ENCODE data around the gene ATL1.

The ATL1 gene

GRCh38 chr14:50594577-50595316 is 34.8 kb downstream of the ATL1 start:
- DNase-seq = no peak
- in situ Hi-C loops (cut with HindIII; ENCODE audit: low pct_ligation_motif_present, low pct_unique_long_range_greater_than_20kb, low sequenced_read_pairs) = no loop called here

GRCh38 chr14:50598765-50599164 is 38.8 kb downstream of the ATL1 start:
- in situ Hi-C loops (cut with HindIII; ENCODE audit: low pct_ligation_motif_present, low pct_unique_long_range_greater_than_20kb, low sequenced_read_pairs) = no loop called here
- no peak for DNase-seq

GRCh38 chr14:50599700-50600444 is 39.9 kb downstream of the ATL1 start:
- in situ Hi-C loops (cut with HindIII; ENCODE audit: low pct_ligation_motif_present, low pct_unique_long_range_greater_than_20kb, low sequenced_read_pairs) = no loop called here

GRCh38 chr14:50600849-50601248 is 40.9 kb downstream of the ATL1 start:
- DNase-seq = no peak

More at GRCh38 chr14:50599700-50600444, 39.9 kb downstream of the ATL1 start:
- peak; percentile 45 for DNase-seq

GRCh38 chr14:50601394-50601793 is 41.4 kb downstream of the ATL1 start:
- no peak for DNase-seq
- in situ Hi-C loops (cut with HindIII; ENCODE audit: low pct_ligation_motif_present, low pct_unique_long_range_greater_than_20kb, low sequenced_read_pairs) = no loop called here

More at GRCh38 chr14:50600849-50601248, 40.9 kb downstream of the ATL1 start:
- in situ Hi-C loops (cut with HindIII; ENCODE audit: low pct_ligation_motif_present, low pct_unique_long_range_greater_than_20kb, low sequenced_read_pairs) = no loop called here

DNA sequence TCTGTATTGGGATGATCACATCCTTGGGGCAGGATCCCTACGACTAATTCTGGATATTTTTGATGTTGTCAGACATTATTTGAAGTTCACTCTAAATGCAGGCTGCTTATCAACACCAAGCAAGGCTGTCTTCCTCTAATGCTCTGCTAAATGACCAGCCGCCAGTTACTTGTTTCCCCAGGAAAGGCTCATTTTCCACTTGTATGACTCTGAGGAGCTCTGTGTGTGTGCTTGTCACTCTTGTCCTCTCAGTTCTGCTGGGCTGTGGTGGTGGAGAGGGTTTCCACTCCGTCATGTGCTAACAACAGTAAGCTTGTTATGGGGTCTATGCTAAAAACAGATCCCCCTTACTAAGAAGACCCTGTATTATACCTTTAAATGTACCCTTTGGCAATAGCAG is 42.1 kb downstream of the ATL1 start:
- DNase-seq = no peak
- in situ Hi-C loops (cut with HindIII; ENCODE audit: low pct_ligation_motif_present, low pct_unique_long_range_greater_than_20kb, low sequenced_read_pairs) = no loop called here

DNA sequence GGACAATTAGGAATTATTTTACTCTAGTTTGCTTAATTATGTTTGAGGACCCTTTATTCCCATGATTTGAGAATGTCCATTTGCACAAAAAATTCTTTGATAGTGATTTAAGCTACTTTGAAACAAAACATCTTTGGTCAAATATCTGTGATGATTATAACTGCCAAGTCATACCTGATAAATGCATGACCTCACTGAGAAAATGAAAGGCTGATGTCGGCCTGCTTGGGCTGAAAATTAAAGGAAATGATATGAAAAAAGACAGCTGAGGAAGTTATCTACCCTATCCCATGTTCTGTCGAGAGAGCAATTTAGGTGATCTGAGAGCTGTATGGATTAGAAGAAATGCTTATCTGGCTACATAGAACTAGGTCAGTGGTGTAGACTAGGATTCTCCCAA is 43.6 kb downstream of the ATL1 start:
- in situ Hi-C loops (cut with HindIII; ENCODE audit: low pct_ligation_motif_present, low pct_unique_long_range_greater_than_20kb, low sequenced_read_pairs) = no loop called here
- DNase-seq = no peak

GRCh38 chr14:50605766-50606165 is 45.8 kb downstream of the ATL1 start:
- DNase-seq = no peak
- in situ Hi-C loops (cut with HindIII; ENCODE audit: low pct_ligation_motif_present, low pct_unique_long_range_greater_than_20kb, low sequenced_read_pairs) = no loop called here

DNA sequence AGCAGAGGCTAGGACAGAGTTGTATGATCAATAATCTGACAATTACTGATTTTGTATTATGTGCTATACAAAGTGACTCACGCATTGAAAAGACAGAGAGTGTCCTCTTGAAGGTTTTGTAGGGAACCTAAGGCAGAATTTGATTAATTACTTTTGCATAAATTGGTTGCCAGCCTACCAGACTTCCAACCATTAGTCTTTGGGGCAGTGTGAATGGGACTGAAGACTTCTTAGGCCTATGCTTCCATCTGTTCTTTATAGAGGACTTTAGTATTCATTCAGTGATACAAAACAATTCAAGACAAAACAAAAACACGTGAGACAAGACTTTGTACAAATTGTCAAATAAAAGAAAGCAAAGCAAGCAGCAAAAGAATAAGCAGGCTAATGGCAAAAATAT is 46.5 kb downstream of the ATL1 start:
- in situ Hi-C loops (cut with HindIII; ENCODE audit: low pct_ligation_motif_present, low pct_unique_long_range_greater_than_20kb, low sequenced_read_pairs) = no loop called here
- DNase-seq = no peak

DNA sequence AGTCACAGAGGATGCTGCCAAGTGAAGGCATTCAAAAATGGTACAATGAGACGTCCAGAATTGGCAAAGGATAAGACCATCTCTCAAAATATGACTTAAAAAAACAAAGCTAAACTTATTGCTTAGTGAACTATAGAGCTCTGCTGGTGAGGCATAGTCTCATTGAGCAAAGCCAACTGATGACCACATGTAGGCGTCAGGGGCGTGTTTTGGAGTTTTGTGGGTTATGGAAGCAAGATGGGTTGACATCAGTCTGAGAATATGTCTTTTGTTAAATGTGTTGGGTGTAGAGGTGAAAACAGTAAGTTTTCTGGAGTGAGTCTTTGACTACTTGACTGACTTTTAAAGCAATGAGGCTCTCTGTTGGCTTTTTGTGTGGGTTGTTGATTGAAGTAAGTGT is 47.2 kb downstream of the ATL1 start:
- DNase-seq = no peak
- in situ Hi-C loops (cut with HindIII; ENCODE audit: low pct_ligation_motif_present, low pct_unique_long_range_greater_than_20kb, low sequenced_read_pairs) = no loop called here

GRCh38 chr14:50607761-50608160 is 47.8 kb downstream of the ATL1 start:
- DNase-seq = no peak
- in situ Hi-C loops (cut with HindIII; ENCODE audit: low pct_ligation_motif_present, low pct_unique_long_range_greater_than_20kb, low sequenced_read_pairs) = no loop called here

GRCh38 chr14:50608302-50608851 is 48.4 kb downstream of the ATL1 start:
- in situ Hi-C loops (cut with HindIII; ENCODE audit: low pct_ligation_motif_present, low pct_unique_long_range_greater_than_20kb, low sequenced_read_pairs) = no loop called here
- no peak for DNase-seq

DNA sequence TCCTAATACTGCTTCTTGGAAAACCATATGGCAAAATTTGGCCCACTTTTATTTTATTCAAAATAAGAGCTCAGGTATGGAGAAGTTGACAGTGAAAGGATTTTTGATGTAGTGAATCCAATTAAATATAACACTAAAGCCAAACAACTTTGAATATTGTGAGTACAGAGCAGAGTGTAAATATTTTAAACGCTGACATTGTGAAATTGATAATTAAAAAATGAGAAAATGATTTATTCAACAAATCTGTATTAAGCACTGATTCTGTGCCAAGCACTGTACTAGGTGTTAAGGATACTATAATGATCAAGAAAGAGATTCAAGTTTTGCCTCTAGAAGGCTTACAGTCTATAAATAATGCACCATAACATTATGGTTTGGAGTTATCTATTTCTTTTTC is 50.5 kb downstream of the ATL1 start:
- in situ Hi-C loops (cut with HindIII; ENCODE audit: low pct_ligation_motif_present, low pct_unique_long_range_greater_than_20kb, low sequenced_read_pairs) = no loop called here
- no peak for DNase-seq

DNA sequence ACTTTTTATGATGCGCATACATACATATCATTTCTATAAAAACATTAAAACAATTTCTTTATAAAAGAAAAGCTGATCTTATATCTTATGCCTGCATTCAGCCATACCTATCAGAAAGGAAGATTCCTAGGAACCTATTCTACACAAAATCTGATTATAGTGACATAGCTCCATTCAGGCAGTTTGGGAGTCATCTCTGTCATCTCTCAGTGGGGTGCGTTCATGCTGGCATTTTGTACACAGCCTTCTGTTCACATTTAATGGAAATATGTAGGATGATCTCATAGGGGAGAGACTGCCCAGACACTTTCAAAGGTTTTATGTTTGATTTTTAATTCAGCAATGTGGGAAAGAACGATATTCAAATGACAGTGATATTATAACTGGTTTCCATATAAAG is 52.9 kb downstream of the ATL1 start:
- in situ Hi-C loops (cut with HindIII; ENCODE audit: low pct_ligation_motif_present, low pct_unique_long_range_greater_than_20kb, low sequenced_read_pairs) = no loop called here
- no peak for DNase-seq

DNA sequence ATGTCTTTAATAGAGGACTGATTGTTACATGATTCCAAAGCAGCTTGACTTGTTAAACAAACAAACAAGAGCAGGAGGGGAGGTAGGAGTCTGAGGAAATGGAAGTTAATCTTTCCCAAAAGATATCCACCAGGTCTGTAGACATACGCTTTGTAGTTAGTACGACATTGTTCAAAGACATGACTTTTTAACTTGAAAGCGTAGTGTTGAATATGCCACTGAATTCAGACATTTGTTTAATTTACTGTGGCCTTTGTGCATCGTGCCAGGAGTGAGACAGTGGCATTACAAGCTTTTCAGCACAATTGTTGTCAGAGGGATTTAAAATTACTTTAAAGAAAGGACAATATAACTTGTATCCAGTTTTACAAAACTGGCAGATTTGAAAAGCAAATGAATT is 55.1 kb downstream of the ATL1 start:
- DNase-seq = no peak
- in situ Hi-C loops (cut with HindIII; ENCODE audit: low pct_ligation_motif_present, low pct_unique_long_range_greater_than_20kb, low sequenced_read_pairs) = no loop called here

DNA sequence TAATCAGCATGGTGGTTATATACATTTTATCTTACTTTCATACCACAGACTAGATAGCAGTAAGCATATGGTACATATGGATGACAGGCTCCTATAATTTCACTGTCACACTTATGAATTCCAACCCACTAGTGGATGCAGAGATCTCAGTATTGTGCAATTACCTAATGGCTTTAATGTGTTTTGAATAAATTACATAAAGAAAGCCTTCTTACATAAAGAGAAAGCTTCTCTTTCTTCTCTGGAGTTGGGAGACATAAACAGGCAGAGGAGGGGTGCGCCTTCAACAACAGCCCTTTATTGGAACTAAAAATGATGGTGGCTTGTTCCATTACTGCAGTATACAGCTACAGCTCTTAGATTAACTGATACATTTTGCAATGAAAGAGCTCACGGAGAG is 55.6 kb downstream of the ATL1 start:
- DNase-seq = no peak
- in situ Hi-C loops (cut with HindIII; ENCODE audit: low pct_ligation_motif_present, low pct_unique_long_range_greater_than_20kb, low sequenced_read_pairs) = no loop called here

GRCh38 chr14:50616275-50616674 is 56.3 kb downstream of the ATL1 start:
- no peak for DNase-seq
- in situ Hi-C loops (cut with HindIII; ENCODE audit: low pct_ligation_motif_present, low pct_unique_long_range_greater_than_20kb, low sequenced_read_pairs) = no loop called here

DNA sequence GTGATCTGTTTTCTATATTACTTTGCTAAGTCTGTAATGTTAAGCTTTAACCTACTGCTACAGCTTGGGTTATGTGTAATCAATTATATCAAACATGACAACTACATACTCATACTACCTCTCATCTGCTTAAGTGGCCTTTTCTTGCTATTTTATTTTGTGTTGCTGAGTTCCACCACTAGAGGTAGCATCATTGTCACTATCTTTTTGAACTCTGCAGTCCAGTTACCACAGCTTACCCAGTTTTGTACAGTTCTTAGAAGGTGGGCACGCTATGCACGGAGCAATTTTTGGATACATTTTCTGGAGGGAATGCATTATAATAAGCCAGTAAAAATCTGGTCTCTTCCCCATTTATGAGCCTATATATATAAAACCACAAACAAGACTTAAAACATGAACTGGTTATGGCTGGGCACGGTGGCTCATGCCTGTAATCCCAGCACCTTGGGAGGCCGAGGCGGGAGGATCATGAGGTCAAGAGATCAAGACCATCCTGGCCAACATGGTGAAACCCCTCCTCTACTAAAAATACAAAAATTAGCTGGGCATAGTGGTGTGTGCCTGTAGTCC is 59.7 kb downstream of the ATL1 start:
- in situ Hi-C loops (cut with HindIII; ENCODE audit: low pct_ligation_motif_present, low pct_unique_long_range_greater_than_20kb, low sequenced_read_pairs) = no loop called here
- peak; percentile 47 for DNase-seq

GRCh38 chr14:50620341-50620740 is 60.4 kb downstream of the ATL1 start:
- in situ Hi-C loops (cut with HindIII; ENCODE audit: low pct_ligation_motif_present, low pct_unique_long_range_greater_than_20kb, low sequenced_read_pairs) = no loop called here
- DNase-seq = no peak

Data from ACHN (cell line).